ENCODE results near the gene IL1F10. TPM values are rescaled to one million over a fixed set of nuclear protein-coding genes. Genes with fewer than 3 reads are reported as not detected.

IL1F10 gene
- total RNA-seq, 1 experiment from 2014 or later, result not detected

DNA sequence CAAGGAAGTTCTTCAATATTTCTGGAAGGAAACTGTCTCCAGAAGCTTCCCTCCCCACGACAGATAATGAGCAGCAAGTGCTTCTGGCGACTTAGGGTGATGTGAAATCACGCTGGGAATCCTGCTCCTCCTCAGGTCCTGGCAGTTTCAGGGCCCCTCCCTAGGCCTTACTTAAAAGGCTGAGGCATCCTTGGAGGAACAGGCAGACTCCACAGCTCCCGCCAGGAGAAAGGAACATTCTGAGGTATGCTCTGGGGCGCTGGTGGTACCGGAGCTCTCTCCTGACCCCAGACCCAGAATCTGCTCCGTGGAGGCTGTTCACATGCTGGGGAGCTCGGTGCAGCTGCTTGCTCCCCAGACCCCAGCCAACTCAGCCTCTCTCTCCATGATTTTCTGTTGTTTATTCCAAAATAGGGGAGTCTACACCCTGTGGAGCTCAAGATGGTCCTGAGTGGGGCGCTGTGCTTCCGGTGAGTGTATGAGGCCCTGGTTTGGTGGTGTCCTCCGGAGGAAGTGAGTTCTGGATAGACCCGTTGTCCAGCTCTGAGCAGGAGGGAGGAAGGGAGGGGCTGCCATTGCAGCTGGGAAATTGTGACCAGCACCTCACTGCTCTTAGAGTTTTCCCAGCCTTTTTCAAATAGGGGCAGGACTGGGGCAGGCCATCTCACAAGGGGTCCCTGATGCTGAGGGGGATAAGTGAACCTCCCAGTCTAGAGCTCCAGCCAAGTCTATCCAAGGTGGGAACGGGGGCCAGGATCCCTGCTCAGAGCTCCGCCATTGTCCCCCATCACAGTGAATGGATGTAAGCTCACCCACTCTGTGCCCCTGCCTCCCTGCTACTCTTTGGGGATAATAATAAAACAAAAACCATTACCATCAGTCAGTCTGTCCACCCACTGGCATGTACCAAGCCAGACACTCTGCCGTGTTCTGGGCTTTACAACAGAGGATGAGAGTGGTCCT, 8.5 kb upstream of the IL1F10 start, which contains the start of gene IL36RN:
Gene IL36RN (plus strand): TSS at position 201 of the 963 bp plus-strand sequence. CDS start 241 bp downstream, at position 442.
- no peak for DNase-seq (ENCODE audit: low read depth)

DNA sequence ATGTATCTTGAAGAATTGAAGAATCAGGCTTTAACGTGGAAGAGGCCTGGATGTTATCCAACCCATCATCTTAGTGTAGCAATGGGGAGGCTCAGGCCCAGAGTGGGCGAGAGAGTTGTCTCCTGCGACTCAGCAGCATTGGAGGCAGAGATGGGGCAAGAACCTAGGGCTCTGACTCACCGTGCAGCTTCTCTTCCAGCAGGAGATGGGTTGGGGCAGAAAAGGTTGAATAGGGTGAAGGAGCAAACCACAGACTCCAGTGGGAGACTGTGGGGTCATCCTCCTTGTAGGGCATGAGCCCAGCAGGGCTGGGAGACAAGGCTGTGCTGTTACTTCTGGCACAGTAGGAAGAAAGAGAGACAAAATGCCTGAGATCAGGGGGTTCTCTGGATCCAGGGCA, 7.4 kb upstream of the IL1F10 start:
- no peak for DNase-seq (ENCODE audit: low read depth)

DNA sequence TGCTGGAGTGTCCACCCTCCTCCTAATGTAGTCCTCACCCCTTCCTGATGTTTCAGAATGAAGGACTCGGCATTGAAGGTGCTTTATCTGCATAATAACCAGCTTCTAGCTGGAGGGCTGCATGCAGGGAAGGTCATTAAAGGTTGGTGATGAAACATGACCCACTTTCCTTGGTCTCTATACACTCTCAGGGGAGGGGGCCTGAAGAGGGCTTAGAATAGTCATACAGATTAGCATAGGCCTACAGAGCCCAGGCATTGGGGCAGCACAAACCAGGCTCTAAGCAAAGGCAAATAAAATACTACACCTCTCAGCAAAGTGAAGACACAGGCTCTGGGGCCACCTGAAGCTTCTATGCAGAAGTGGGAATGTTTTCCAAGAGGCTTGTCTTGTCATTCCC, 7.0 kb upstream of the IL1F10 start:
- no peak for DNase-seq (ENCODE audit: low read depth)

DNA sequence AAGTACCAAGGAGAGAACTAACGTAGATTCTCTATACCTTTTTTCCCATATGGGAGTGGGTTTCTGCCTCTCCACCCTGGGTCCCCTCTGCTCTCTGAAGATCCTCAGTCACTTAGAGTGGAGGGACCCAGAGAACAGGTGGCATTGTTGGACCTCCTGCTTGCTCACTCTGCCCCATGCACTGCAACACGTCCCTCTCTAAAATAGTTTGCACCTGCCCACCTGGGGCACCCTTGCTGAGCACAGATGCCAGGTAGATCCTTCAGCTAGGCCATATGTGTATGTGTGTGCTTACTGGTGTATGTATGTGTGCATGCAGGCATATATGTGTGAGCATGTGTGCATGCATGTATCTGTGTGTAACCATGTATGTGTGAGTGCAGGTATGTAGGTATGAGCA, 6.5 kb upstream of the IL1F10 start:
- DNase-seq (ENCODE audit: low read depth), result no peak

DNA sequence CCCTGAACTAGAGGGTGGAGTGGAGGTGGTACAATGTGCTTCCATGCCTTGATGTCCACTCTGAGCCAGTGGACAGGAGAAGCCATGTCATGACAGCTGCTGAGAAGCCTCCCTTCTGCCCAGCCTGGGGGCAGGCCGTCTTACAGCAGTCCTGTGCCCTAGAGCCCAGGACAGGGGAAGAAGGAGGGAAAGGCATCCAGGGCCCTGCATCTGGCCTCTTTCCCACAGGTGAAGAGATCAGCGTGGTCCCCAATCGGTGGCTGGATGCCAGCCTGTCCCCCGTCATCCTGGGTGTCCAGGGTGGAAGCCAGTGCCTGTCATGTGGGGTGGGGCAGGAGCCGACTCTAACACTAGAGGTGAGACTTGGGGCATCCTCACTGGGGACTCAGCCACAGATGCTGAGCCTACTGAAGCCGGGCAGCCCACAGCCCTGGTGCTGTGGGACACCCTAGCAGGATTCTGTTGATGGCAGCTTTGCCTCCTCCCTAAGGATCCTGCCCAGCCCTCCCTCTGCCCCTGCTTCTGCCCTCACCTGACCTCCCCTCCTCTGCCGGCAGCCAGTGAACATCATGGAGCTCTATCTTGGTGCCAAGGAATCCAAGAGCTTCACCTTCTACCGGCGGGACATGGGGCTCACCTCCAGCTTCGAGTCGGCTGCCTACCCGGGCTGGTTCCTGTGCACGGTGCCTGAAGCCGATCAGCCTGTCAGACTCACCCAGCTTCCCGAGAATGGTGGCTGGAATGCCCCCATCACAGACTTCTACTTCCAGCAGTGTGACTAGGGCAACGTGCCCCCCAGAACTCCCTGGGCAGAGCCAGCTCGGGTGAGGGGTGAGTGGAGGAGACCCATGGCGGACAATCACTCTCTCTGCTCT, 5.6 kb upstream of the IL1F10 start:
- DNase-seq (ENCODE audit: low read depth), result no peak

DNA sequence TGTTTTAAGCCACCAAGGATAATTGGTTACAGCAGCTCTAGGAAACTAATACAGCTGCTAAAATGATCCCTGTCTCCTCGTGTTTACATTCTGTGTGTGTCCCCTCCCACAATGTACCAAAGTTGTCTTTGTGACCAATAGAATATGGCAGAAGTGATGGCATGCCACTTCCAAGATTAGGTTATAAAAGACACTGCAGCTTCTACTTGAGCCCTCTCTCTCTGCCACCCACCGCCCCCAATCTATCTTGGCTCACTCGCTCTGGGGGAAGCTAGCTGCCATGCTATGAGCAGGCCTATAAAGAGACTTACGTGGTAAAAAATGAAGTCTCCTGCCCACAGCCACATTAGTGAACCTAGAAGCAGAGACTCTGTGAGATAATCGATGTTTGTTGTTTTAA, 3.5 kb upstream of the IL1F10 start:
- DNase-seq (ENCODE audit: low read depth), result no peak

DNA sequence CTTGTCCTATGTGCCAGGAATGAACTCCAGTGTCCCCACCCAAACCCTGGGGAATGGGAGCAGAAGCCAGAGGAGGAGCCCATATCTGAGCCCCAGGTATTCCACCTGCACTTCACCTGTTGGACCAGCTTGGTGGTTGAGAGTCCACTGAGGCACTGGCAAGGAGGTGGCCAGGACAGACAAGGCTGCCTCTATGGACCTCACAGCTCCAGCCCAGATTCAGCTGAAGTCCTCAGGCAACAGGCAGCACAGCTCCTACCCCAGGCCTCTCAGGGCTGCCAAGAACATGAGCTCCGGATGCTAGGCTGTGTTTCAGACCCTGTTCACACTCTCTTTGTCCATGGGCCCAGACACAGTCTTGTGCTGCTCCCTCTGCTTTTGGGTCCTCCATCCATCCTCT, 2.9 kb upstream of the IL1F10 start:
- no peak for DNase-seq (ENCODE audit: low read depth)

DNA sequence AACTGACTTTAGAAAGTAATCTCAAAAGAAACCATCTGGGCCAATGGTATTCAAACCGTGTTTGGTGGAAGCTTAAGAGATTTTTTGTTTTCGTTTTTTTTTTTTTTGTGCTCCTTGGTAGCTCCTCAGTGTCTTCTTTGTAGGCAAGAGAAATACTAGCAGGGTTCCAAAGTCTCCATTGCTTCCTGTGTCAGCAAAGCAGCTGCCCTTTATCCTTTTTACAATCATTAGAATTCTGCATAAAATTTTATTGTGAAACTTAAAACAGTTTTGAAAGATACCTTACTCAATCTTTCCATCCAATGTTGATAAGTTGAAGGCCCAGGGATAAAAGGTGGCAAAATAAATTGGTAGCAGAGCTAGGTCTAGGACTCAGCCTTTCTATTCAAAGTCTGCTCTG, 479 bp downstream of the IL1F10 start:
- no peak for DNase-seq (ENCODE audit: low read depth)

DNA sequence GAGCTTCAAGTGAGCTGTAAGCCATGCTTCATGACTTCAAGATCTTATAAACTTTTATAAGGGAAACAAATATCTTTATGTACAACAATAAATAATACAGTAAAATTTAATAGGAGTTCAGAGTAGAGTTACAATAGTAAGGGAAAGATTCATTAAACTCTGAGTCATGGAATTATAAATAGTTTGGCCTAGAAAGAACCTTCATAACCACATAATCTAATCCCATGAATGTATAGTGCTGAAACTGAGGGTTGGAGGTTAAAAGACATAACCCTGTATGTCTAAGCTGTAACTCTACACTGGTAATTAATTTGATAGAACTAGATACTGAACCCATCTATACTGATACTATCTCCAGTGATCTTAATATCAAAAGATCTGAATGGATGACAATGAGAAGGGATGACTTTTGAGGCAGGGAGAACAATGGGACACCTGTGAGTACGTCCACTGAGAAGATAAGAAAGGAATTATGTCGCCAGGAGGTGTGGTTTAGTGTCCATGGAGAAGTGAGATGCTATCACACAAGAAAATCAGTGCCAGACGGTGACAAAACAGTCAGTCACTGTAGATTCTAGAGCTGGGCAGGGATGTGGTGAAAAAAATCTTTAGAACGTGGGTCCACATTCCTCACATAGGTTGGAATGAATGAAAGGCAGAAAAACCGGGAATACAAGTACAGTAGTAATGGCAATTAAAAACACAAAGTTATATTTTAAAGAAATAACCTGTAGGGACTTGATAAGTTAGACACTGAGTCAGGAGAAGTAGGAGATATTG, 1.1 kb downstream of the IL1F10 start:
- DNase-seq (ENCODE audit: low read depth), result peak; percentile 31

DNA sequence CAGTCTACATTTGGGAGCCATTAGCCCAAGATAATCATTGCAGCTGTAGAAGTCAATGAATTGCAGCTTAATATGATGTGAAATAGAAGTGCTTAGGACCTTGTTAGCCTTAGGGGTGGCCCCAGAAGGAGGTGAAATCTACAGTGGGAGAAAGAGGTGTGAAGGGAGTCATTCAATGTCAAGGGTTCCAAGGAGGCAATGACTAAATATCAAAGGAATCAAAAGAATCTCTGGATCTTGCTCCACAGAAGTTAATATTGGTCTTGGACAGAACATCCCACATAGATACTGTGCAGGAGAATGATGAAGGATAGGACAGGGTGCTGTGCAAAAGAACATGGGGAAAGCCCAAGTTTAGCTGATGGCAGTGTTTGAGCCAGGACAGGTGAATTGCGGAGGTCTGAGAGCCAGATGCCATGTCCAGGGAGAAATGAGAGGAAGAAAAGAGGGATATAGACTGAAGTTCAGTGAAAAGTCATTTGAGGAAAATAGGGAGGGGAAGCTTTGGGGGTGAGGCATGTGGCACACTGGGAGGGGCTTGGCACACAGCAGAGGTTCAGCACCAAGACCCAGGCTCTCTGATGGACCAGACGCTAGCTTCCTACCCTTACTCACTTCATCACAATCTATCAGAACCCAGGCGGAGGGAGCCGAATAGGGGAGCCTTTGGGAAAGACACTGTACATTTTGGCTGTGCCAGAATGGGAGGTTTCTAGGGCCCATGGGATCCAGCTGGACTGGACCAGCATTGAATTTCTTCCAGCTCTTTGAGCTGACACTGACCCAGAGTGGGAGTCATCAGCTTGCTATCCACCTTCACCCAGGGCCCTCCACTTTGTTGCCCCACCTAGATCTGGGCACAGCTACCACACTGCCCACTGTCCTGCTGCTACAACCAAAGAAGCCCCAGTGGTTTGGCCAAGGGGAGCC, 2.2 kb downstream of the IL1F10 start:
- DNase-seq (ENCODE audit: low read depth), result peak; percentile 7

DNA sequence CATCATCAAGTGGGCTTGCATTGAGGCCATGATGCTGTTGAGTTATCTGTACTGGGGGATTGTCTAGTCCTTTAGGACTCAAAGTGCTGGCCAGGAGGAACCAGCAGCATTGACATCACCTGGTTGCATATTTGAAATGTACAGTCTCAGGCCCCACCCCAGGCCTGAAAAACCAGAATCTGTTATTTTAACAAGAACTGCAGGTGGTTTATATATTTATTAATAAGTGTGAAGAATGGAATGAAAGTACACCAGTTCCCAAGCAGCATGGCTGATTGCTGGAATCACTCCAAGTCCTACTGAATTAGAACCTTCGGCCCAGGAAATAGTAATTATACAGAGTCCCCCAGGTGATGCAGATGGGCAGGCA, 2.8 kb downstream of the IL1F10 start:
- DNase-seq (ENCODE audit: low read depth), result no peak

DNA sequence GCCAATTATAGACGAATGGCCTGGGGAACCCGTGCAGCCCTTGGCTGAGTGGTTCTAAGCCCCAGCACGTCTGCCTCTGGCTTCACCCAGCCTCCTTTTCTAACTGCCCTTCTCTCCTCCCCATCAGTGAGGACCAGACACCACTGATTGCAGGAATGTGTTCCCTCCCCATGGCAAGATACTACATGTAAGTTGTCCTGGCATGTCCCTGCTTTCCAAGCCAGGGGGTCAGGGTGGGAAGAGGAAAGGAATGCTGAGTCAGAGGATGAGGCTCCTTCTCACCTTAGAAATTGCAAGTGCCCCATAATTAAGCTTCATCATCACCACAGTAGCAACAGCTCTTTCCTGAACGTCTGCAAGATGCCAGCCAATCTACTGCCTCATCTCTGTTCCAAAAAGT, 4.8 kb downstream of the IL1F10 start:
- DNase-seq (ENCODE audit: low read depth), result no peak

DNA sequence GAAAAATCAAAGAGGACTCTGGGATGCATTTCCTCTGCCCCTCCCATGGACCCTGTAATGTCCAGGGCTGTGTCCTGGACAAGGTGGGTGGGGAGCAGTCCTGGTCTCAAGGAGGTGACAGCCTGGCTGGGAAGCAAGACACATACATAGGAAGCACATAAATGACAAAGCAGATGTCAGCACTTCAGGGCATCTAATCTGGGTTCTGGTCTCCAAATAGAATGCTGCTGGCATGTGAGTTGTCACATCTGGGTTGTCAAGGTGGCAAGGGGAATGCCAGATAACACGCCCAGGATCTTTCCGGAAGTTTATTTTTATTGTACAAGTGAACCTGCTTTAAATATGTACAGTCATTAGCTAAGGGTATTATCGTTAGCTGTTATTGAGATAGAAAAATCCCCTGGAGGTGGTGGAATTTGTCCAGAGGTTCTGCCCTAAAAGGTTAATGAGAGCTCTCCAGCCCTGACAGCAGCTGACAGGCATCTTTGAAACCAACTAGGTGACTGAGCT, 5.6 kb downstream of the IL1F10 start:
- no peak for DNase-seq (ENCODE audit: low read depth)

DNA sequence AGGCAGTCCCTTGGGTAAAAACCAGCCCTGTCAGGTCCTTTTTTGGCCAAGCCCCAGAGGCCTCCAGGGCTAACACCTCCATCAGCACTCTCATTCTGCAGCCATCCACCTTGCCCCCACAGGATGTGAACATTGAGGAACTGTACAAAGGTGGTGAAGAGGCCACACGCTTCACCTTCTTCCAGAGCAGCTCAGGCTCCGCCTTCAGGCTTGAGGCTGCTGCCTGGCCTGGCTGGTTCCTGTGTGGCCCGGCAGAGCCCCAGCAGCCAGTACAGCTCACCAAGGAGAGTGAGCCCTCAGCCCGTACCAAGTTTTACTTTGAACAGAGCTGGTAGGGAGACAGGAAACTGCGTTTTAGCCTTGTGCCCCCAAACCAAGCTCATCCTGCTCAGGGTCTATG, 7.3 kb downstream of the IL1F10 start:
- no peak for DNase-seq (ENCODE audit: low read depth)

DNA sequence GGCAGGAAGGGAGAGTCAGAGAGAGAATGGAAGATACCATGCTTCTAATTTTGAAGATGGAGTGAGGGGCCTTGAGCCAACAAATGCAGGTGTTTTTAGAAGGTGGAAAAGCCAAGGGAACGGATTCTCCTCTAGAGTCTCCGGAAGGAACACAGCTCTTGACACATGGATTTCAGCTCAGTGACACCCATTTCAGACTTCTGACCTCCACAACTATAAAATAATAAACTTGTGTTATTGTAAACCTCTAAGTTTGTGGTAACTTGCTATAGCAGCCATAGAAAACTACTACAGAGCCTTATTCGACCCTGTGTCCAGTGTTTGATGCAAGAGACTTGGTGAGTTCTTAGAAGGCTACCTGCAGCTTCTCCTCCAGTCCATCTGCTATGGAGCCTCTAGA, 7.8 kb downstream of the IL1F10 start:
- no peak for DNase-seq (ENCODE audit: low read depth)

DNA sequence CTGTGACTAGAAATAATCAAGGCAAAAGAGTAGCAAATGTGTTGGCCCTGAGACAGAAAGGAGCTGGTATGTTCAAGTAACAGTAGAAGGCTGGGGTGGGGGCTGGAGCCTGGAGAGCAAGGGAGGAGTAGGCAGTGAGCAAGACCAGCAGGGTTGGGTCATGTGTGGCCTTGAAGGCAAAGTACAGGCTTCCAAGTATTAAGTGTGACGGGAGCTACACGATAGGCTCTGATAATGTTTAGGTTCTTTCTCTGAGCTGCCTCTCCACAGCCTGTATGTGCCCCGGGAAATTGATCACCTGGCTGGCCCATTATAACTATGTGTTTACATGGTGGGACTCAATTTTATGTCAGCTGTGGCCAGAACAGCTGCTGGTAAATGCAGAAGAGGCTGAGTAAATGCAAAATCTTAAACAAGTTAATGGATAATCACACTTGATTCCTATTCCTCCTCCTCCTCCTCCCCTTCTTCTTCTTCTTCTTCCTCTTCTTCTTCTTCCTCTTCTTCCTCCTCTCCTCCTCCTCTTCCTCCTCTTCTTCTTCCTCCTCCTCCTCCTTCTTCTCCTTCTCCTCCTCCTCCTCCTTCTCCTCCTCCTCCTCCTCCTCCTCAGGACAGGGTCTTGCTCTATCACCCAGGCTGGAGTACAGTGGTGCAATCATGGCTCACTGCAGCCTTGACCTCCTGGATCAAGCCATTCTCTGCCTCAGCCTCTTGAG, 9.3 kb downstream of the IL1F10 start:
- DNase-seq (ENCODE audit: low read depth), result no peak

DNA sequence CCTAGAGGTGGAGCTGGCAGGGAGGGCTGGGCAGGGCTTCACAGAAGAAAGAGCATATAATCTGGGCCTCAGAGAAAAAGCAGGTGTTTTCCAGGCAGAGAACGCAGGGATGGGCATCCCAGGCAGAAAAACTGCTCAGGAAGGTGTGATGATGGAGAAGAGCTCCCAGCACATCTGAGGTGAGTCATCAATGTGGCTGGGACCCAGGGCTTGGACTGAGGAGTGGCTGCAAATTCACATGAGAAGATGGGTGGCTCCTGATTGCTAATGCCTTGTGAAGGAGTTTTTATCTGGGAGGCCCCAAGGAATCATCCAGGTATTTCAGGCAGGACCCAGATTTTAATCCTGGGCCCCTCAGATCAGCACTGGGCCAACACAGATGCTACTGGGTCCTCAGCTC, 10.2 kb downstream of the IL1F10 start:
- DNase-seq (ENCODE audit: low read depth), result peak; percentile 59

DNA sequence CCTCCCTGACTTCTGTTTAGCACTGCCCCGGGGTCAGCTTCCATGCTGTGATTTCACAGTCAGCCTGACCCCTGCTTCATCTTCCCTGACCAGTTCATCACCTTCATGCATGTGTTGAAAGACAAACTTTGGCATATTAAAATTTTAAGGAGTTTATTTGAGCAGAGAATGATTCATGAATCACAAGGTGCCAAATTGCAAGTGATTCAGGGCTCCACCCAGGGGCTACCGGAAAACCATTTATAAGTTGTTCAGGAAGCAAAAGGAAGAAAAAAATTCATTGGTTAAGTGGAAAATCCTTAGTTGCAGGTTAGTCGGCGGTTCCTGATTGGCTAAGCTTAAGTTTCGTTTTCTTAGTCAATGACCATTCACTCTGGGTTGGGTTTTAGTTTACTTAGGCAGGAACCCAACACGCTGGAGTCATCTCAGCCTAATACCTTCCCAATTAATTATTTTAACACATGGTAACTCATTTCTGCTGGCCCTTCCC, 10.6 kb downstream of the IL1F10 start:
- peak; percentile 64 for DNase-seq (ENCODE audit: low read depth)

DNA sequence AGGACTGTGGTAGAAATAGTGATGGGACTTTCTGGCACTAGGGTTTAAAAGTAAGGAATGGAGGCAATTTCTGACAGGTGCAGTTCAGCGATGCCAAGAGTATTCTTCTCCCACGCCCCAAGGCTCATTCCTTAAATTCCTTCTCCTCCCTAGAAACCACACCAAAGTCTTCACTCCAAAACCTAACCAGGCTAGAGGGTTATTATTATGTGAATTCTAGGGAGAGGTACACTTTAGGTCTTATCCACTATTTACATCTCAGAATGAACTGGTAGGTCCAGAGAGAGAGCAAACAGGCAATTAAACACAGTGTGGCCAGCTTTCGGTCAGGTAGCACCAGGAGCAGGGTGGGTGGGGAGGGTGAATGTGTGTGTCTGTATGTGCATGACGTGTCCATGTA, 11.4 kb downstream of the IL1F10 start:
- DNase-seq (ENCODE audit: low read depth), result peak; percentile 49

DNA sequence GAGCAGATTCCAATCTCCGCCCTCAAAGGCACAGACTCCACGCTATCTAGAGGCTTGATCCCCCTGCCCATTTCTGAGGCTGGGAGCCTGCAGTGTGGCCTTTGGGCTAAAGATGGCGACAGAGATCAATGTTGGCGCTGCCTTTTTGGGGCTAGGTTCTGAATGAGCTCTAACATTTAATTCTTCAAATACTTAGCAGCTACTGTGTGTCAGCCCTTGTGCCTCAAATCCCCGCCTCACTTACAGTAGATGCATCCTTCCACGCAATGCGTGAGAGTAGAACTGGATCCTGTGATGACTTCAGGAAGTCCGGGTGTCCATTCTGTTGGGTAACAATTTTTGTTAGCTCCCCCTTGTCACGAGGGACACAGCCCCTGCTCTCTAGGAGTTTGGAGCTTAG, 12.4 kb downstream of the IL1F10 start:
- peak; percentile 41 for DNase-seq (ENCODE audit: low read depth)

Measured in RPMI7951 (cell line).